WTC11 (cell line): ENCODE measurements around the gene SND1.

Experiments used
- GRHL2 ChIP-seq: fragments of 250-450 bp; sonication (Bioruptor Pico); IDR thresholded peaks from 2 replicates; pipeline ENCODE4 v1.8.0; 2022; ENCODE audit warnings: mild to moderate bottlenecking, moderate library complexity; ENCODE audit not compliant: insufficient replicate concordance, severe bottlenecking
- NR2C2 ChIP-seq: sonication (generic); formaldehyde crosslinking; IDR thresholded peaks from 2 replicates; pipeline ENCODE4 v1.8.0; 2022; ENCODE audit warnings: mild to moderate bottlenecking, missing genetic modification reagents
- NR3C1 ChIP-seq: sonication (generic); formaldehyde crosslinking; conservative IDR thresholded peaks from 2 replicates; pipeline ENCODE4 v1.8.1; 2023; ENCODE audit warnings: low read depth, mild to moderate bottlenecking, missing genetic modification reagents
- SMAD3 ChIP-seq: sonication (generic); formaldehyde crosslinking; IDR thresholded peaks from 2 replicates; pipeline ENCODE4 v1.8.0; 2022; ENCODE audit warnings: missing genetic modification reagents, mild to moderate bottlenecking, borderline replicate concordance
- ZNF121 ChIP-seq: sonication (generic); formaldehyde crosslinking; IDR thresholded peaks from 2 replicates; pipeline ENCODE4 v1.8.0; 2023; ENCODE audit warnings: missing genetic modification reagents
- ZNF263 ChIP-seq: sonication (generic); formaldehyde crosslinking; IDR thresholded peaks from 2 replicates; pipeline ENCODE4 v1.8.1; 2022; ENCODE audit warnings: low read depth, mild to moderate bottlenecking, moderate library complexity, missing genetic modification reagents
- ZNF317 ChIP-seq: sonication (generic); formaldehyde crosslinking; IDR thresholded peaks from 2 replicates; pipeline ENCODE4 v1.8.1; 2023; ENCODE audit warnings: low read depth, mild to moderate bottlenecking, moderate library complexity, missing genetic modification reagents, borderline replicate concordance
- TF ChIP-seq, protein P1 (sequence below): fragments of 200-600 bp; IDR thresholded peaks from 2 replicates; pipeline ENCODE4 v1.8.0; 2022; ENCODE audit warnings: antibody characterized with exemption
- TF ChIP-seq, protein P2 (sequence below): fragments of 250-450 bp; sonication (Bioruptor Pico); IDR thresholded peaks from 2 replicates; pipeline ENCODE4 v1.9.0; 2021; ENCODE audit warnings: mild to moderate bottlenecking, borderline replicate concordance
- TF ChIP-seq, protein P3 (sequence below): sonication (generic); formaldehyde crosslinking; IDR thresholded peaks from 2 replicates; pipeline ENCODE4 v1.8.0; 2022; ENCODE audit warnings: mild to moderate bottlenecking, missing genetic modification reagents
- TF ChIP-seq, protein P4 (sequence below): sonication (generic); formaldehyde crosslinking; IDR thresholded peaks from 2 replicates; pipeline ENCODE4 v1.8.0; 2022; ENCODE audit warnings: mild to moderate bottlenecking, missing genetic modification reagents

DNA sequence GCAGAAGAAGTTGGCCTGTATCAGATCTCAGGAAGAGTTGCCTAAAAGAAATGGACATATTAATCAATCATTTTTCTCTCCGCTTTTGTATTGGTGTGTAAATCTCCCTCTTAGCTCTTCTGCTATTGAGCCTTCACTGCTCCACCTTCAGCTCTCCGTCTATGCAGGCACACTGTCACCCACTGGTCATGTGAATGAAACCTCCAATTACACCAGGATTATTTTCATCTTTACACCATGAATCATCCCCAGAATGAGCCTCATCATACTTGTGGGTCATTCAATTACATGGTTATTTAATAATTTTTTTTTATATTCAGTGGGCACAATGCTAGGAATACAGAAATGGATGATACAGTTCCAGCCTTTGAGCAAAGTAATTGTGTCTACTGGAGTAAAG, 286.6 kb downstream of the SND1 start:
- TF ChIP-seq, protein P1, sequence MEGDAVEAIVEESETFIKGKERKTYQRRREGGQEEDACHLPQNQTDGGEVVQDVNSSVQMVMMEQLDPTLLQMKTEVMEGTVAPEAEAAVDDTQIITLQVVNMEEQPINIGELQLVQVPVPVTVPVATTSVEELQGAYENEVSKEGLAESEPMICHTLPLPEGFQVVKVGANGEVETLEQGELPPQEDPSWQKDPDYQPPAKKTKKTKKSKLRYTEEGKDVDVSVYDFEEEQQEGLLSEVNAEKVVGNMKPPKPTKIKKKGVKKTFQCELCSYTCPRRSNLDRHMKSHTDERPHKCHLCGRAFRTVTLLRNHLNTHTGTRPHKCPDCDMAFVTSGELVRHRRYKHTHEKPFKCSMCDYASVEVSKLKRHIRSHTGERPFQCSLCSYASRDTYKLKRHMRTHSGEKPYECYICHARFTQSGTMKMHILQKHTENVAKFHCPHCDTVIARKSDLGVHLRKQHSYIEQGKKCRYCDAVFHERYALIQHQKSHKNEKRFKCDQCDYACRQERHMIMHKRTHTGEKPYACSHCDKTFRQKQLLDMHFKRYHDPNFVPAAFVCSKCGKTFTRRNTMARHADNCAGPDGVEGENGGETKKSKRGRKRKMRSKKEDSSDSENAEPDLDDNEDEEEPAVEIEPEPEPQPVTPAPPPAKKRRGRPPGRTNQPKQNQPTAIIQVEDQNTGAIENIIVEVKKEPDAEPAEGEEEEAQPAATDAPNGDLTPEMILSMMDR = no peak
- TF ChIP-seq NR3C1 (CRISPR knock-in tag) = no peak
- TF ChIP-seq, protein P2, sequence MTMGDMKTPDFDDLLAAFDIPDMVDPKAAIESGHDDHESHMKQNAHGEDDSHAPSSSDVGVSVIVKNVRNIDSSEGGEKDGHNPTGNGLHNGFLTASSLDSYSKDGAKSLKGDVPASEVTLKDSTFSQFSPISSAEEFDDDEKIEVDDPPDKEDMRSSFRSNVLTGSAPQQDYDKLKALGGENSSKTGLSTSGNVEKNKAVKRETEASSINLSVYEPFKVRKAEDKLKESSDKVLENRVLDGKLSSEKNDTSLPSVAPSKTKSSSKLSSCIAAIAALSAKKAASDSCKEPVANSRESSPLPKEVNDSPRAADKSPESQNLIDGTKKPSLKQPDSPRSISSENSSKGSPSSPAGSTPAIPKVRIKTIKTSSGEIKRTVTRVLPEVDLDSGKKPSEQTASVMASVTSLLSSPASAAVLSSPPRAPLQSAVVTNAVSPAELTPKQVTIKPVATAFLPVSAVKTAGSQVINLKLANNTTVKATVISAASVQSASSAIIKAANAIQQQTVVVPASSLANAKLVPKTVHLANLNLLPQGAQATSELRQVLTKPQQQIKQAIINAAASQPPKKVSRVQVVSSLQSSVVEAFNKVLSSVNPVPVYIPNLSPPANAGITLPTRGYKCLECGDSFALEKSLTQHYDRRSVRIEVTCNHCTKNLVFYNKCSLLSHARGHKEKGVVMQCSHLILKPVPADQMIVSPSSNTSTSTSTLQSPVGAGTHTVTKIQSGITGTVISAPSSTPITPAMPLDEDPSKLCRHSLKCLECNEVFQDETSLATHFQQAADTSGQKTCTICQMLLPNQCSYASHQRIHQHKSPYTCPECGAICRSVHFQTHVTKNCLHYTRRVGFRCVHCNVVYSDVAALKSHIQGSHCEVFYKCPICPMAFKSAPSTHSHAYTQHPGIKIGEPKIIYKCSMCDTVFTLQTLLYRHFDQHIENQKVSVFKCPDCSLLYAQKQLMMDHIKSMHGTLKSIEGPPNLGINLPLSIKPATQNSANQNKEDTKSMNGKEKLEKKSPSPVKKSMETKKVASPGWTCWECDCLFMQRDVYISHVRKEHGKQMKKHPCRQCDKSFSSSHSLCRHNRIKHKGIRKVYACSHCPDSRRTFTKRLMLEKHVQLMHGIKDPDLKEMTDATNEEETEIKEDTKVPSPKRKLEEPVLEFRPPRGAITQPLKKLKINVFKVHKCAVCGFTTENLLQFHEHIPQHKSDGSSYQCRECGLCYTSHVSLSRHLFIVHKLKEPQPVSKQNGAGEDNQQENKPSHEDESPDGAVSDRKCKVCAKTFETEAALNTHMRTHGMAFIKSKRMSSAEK (CRISPR knock-in tag) = no peak
- TF ChIP-seq GRHL2 = no peak
- no peak for TF ChIP-seq NR2C2 (CRISPR knock-in tag)
- TF ChIP-seq, protein P3, sequence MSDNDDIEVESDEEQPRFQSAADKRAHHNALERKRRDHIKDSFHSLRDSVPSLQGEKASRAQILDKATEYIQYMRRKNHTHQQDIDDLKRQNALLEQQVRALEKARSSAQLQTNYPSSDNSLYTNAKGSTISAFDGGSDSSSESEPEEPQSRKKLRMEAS (CRISPR knock-in tag) = no peak
- TF ChIP-seq ZNF317 = no peak
- TF ChIP-seq ZNF263 (CRISPR knock-in tag) = no peak
- TF ChIP-seq, protein P4, sequence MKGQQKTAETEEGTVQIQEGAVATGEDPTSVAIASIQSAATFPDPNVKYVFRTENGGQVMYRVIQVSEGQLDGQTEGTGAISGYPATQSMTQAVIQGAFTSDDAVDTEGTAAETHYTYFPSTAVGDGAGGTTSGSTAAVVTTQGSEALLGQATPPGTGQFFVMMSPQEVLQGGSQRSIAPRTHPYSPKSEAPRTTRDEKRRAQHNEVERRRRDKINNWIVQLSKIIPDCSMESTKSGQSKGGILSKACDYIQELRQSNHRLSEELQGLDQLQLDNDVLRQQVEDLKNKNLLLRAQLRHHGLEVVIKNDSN = no peak
- TF ChIP-seq SMAD3 (CRISPR knock-in tag) = no peak
- TF ChIP-seq ZNF121 (CRISPR knock-in tag) = no peak
